Endothelial cell of umbilical vein (primary cell): ENCODE results near the gene ACVR1C. TPM values are rescaled to one million over a fixed set of nuclear protein-coding genes. Genes with fewer than 3 reads are reported as not detected.

Source experiments
- BruUV-seq: library from RNA; stranded (reverse); fragments of 400-500 nt; replicated peaks from 2 replicates; lab custom pipeline; 2021; lab: Mats Ljungman, UMichigan
- CTCF ChIA-PET: fragments of 300-600, 350-600 bp; sonication (Branson Sonifier 250); formaldehyde crosslinking; loops from one replicate; lab custom pipeline; 2021; ENCODE audit warnings: antibody characterized with exemption, inconsistent platforms; lab: Charles Lee
- POLR2A ChIA-PET: fragments of 300-600, 350-600 bp; sonication (Branson Sonifier 250); formaldehyde crosslinking; loops from one replicate; lab custom pipeline; 2021; ENCODE audit warnings: antibody characterized with exemption, inconsistent platforms; lab: Charles Lee
- DNase-seq: peaks from one replicate; pipeline ENCODE4 v3.0.0-alpha.2; 2011; ENCODE audit warnings: low read depth, low spot score
- FAIRE-seq: peaks from 2 replicates; lab custom pipeline; 2011; peaks lifted over from hg19 to GRCh38; lab: Jason Lieb, UNC
- H2AFZ ChIP-seq: 2 replicates; pipeline ENCODE4 v1.6.0; 2012; ENCODE audit warnings: low read depth, low read length, control low read depth, inconsistent platforms
- H3K27ac ChIP-seq: 2 replicates; pipeline ENCODE4 v1.5.1; 2011; ENCODE audit warnings: low read depth, mild to moderate bottlenecking, control low read depth, low read length, moderate library complexity; ENCODE audit not compliant: insufficient read depth
- H3K27me3 ChIP-seq, 2 experiments: 2 replicates each; pipeline versions ENCODE4 v1.6.0 to v1.6.1; 2011; ENCODE audit warnings: low read length in 2 of 2, mixed read lengths in 1 of 2; ENCODE audit not compliant: control insufficient read depth in 2 of 2, insufficient read depth in 2 of 2
- H3K36me3 ChIP-seq, 2 experiments: 2 replicates in 1 of 2; 3 replicates in 1 of 2; pipeline ENCODE4 v1.5.1; 2011; ENCODE audit warnings: low read length in 2 of 2, mild to moderate bottlenecking in 1 of 2, moderate library complexity in 1 of 2; ENCODE audit not compliant: control insufficient read depth in 2 of 2, insufficient read depth in 2 of 2; ENCODE audit errors: extremely low read depth in 1 of 2
- H3K4me1 ChIP-seq: 3 replicates; pipeline ENCODE4 v1.5.1; 2011; ENCODE audit warnings: mild to moderate bottlenecking, low read length; ENCODE audit not compliant: control insufficient read depth, insufficient read depth; ENCODE audit errors: extremely low read depth
- H3K4me2 ChIP-seq: 2 replicates; pipeline ENCODE4 v1.6.1; 2011; ENCODE audit warnings: low read length, control low read depth, mixed read lengths; ENCODE audit not compliant: insufficient read depth
- H3K4me3 ChIP-seq, 3 experiments: fragments of 200-600 bp in 1 of 3; sonication (generic), shearing (Covaris generic) in 1 of 3; replicated peaks in 1 of 3; 2 replicates each; pipeline ENCODE4 v1.5.1; 2011 to 2016; ENCODE audit warnings: control low read depth in 3 of 3, low read length in 3 of 3, mild to moderate bottlenecking in 2 of 3, inconsistent platforms in 1 of 3, low read depth in 1 of 3, moderate library complexity in 1 of 3; ENCODE audit not compliant: insufficient read depth in 1 of 3
- H3K79me2 ChIP-seq: 2 replicates; pipeline ENCODE4 v1.6.0; 2012; ENCODE audit warnings: low read length, inconsistent platforms; ENCODE audit not compliant: control insufficient read depth, insufficient read depth
- H3K9ac ChIP-seq: replicated peaks from 2 replicates; pipeline ENCODE3; 2011; ENCODE audit warnings: low read length, control low read depth; ENCODE audit not compliant: insufficient read depth; ENCODE audit errors: extremely low read depth
- H3K9me1 ChIP-seq: replicated peaks from 3 replicates; pipeline ENCODE4 v1.6.0; 2011; ENCODE audit warnings: mild to moderate bottlenecking, low read length; ENCODE audit not compliant: control insufficient read depth, insufficient read depth; ENCODE audit errors: extremely low read depth
- H3K9me3 ChIP-seq: replicated peaks from 2 replicates; pipeline ENCODE4 v1.5.1; 2012; ENCODE audit warnings: low read length, inconsistent platforms; ENCODE audit not compliant: control insufficient read depth, insufficient read depth
- H4K20me1 ChIP-seq: replicated peaks from 2 replicates; pipeline ENCODE3; 2011; ENCODE audit warnings: mild to moderate bottlenecking, low read length; ENCODE audit not compliant: control insufficient read depth, insufficient read depth; ENCODE audit errors: extremely low read depth
- CTCF ChIP-seq, 2 donors: IDR thresholded peaks; 1 replicate in 1 of 2; 2 replicates in 1 of 2; pipeline ENCODE4 v1.5.1; 2011; ENCODE audit warnings: low read length in 2 of 2, mild to moderate bottlenecking in 2 of 2, moderate library complexity in 2 of 2, control low read depth in 1 of 2, inconsistent platforms in 1 of 2, low read depth in 1 of 2; ENCODE audit not compliant: insufficient read depth in 1 of 2; ENCODE audit errors: extremely low read depth in 1 of 2
- EZH2 ChIP-seq: IDR thresholded peaks from 2 replicates; pipeline ENCODE4 v1.6.1; 2012; ENCODE audit warnings: borderline replicate concordance, low read depth, mild to moderate bottlenecking, moderate library complexity, low read length, inconsistent platforms; ENCODE audit not compliant: severe bottlenecking
- FOS ChIP-seq: IDR thresholded peaks from 2 replicates; pipeline ENCODE4 v1.6.1; 2011; ENCODE audit warnings: mild to moderate bottlenecking, low read length, moderate library complexity, borderline replicate concordance; ENCODE audit not compliant: insufficient read depth
- GATA2 ChIP-seq: IDR thresholded peaks from 2 replicates; pipeline ENCODE4 v1.7.0; 2011; ENCODE audit warnings: low read depth, mild to moderate bottlenecking, moderate library complexity, mixed read lengths, low read length; ENCODE audit not compliant: insufficient read length, insufficient read depth
- JUN ChIP-seq: IDR thresholded peaks from 2 replicates; pipeline ENCODE4 v1.6.1; 2011; ENCODE audit warnings: borderline replicate concordance, low read depth; ENCODE audit not compliant: insufficient read length, insufficient read depth
- MYC ChIP-seq: IDR thresholded peaks from one replicate; pipeline ENCODE4 v1.6.1; 2011; ENCODE audit warnings: mild to moderate bottlenecking, low read depth, low read length
- POLR2A ChIP-seq: IDR thresholded peaks from 2 replicates; pipeline ENCODE4 v1.6.1; 2012; ENCODE audit warnings: low read depth, mild to moderate bottlenecking, control low read depth, low read length
- POLR2AphosphoS5 ChIP-seq: IDR thresholded peaks from 2 replicates; pipeline ENCODE4 v1.6.1; 2012; ENCODE audit warnings: low read depth, mild to moderate bottlenecking, control low read depth, low read length, moderate library complexity; ENCODE audit not compliant: insufficient read depth
- dilution Hi-C: fragments of 300-500 bp; cut with MboI; formaldehyde crosslinking; loops from one replicate; pipeline ENCODE4 v1.15.0; 2019; ENCODE audit warnings: low sequenced_read_pairs; ENCODE audit not compliant: extremely low pct_ligation_motif_present
- intact Hi-C: fragments of 100-400 bp; cut with micrococcal nuclease; formaldehyde crosslinking; loops from one replicate; pipeline ENCODE4 v1.10.0; 2022
- polyA plus RNA-seq, 4 experiments: library from polyadenylated mRNA; depleted of rRNA in 3 of 4; stranded (reverse) in 3 of 4; unstranded in 1 of 4; fragments of >200 nt; gene quantifications; 2 replicates each; pipeline versions ENCODE4 v1.2.1 to v1.2.3, GENCODE V29; 2011 to 2012; ENCODE audit warnings: missing spikeins in 1 of 4
- total RNA-seq: library from RNA; stranded (reverse); gene quantifications from 2 replicates; pipeline ENCODE4 v1.2.3, GENCODE V29; 2021
- TF ChIP-seq, protein P1 (sequence below): IDR thresholded peaks from 2 replicates; pipeline ENCODE4 v1.6.1; 2011; ENCODE audit not compliant: insufficient read depth, insufficient read length

The ACVR1C gene
- total and polyA plus RNA-seq, 2 donors (not counting 3 experiments of a cell fraction or from before 2014, with no cell fraction given), result not detected

GRCh38 chr2:157677941-157678340 is 49.3 kb upstream of the ACVR1C start:
- Histone ChIP-seq H3K4me2 (no peak overlapping the region), H3K4me1 (no peaks in the 10 kb centered on the region), H3K9ac (no peak overlapping the region), H3K27me3 (no peaks in the 10 kb centered on the region), H3K9me3 (no peaks in the 10 kb centered on the region), H3K36me3 (no peaks in the 10 kb centered on the region), H3K79me2 (no peaks in the 10 kb centered on the region), H3K27ac (no peak overlapping the region), H3K4me3 (no peak overlapping the region), H3K9me1 (no peaks in the 10 kb centered on the region), H4K20me1 (no peaks in the 10 kb centered on the region), H2AFZ (no peak overlapping the region)
- intact Hi-C loops (no loop called here), dilution Hi-C loops (no loop called here)
- BruUV-seq, result no TSS peak
- FAIRE-seq, result no peak
- no peak for DNase-seq
- CTCF ChIA-PET, result no interaction called here
- TF ChIP-seq MYC (no peak), CTCF (IDR thresholded peaks at IDR 0.05; ENCODE audit: extremely low read depth in 1 of 2, insufficient read depth in 1 of 2, low read depth in 1 of 2, low read length in 2 of 2) (no peak), POLR2AphosphoS5 (no peak), JUN (no peak), FOS (no peak), GATA2 (no peak), POLR2A (no peak), EZH2 (no peak)
- TF ChIP-seq, protein P1, sequence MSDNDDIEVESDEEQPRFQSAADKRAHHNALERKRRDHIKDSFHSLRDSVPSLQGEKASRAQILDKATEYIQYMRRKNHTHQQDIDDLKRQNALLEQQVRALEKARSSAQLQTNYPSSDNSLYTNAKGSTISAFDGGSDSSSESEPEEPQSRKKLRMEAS, result no peak
- POLR2A ChIA-PET, result no interaction called here
